Loucy (cell line): Measurements from ENCODE around the gene ZNF407.

Source experiments
- H2AFZ ChIP-seq: fragments of 200-600 bp; sonication (generic); 2 replicates; pipeline ENCODE4 v1.6.0; 2016; ENCODE audit warnings: antibody characterized with exemption, mild to moderate bottlenecking, low read length, moderate library complexity
- H3F3A ChIP-seq: fragments of 200-600 bp; 2 replicates; pipeline ENCODE4 v1.6.0; 2016; ENCODE audit warnings: antibody characterized with exemption, low read depth, mild to moderate bottlenecking
- H3K27me3 ChIP-seq: fragments of 200-600 bp; sonication (generic); 2 replicates; pipeline ENCODE4 v1.6.1; 2014; ENCODE audit warnings: low read length, mild to moderate bottlenecking; ENCODE audit not compliant: insufficient read depth, poor library complexity, severe bottlenecking
- H3K36me3 ChIP-seq: fragments of 200-600 bp; sonication (generic); 2 replicates; pipeline ENCODE4 v1.6.1; 2016; ENCODE audit warnings: low read length; ENCODE audit not compliant: insufficient read depth
- H3K4me1 ChIP-seq: fragments of 200-600 bp; sonication (generic); 2 replicates; pipeline ENCODE4 v1.5.1; 2014; ENCODE audit warnings: low read length, mild to moderate bottlenecking; ENCODE audit not compliant: insufficient read depth, poor library complexity, severe bottlenecking
- H3K4me2 ChIP-seq: fragments of 200-600 bp; sonication (generic); 2 replicates; pipeline ENCODE4 v1.6.0; 2014; ENCODE audit warnings: antibody characterized with exemption, low read length, low read depth, mild to moderate bottlenecking; ENCODE audit not compliant: poor library complexity, severe bottlenecking
- H3K4me3 ChIP-seq: fragments of 200-600 bp; sonication (generic); 2 replicates; pipeline ENCODE4 v1.5.1; 2014; ENCODE audit warnings: low read length, mild to moderate bottlenecking, mixed read lengths; ENCODE audit not compliant: poor library complexity, severe bottlenecking
- H3K79me2 ChIP-seq: fragments of 200-600 bp; sonication (generic); 2 replicates; pipeline ENCODE4 v1.6.1; 2014; ENCODE audit warnings: low read length; ENCODE audit not compliant: insufficient read depth
- H3K9ac ChIP-seq: fragments of 200-600 bp; sonication (generic); 2 replicates; pipeline ENCODE4 v1.6.0; 2014; ENCODE audit warnings: mild to moderate bottlenecking, low read depth, low read length, moderate library complexity; ENCODE audit not compliant: poor library complexity, severe bottlenecking
- H3K9me2 ChIP-seq: fragments of 200-600 bp; sonication (generic); replicated peaks from 2 replicates; pipeline ENCODE4 v1.6.1; 2016; ENCODE audit warnings: low read depth, low read length, mixed read lengths
- H3K9me3 ChIP-seq: fragments of 200-600 bp; sonication (generic); 2 replicates; pipeline ENCODE4 v1.6.1; 2014; ENCODE audit warnings: mild to moderate bottlenecking, antibody characterized with exemption, low read length, low read depth; ENCODE audit not compliant: insufficient read depth
- H4K20me1 ChIP-seq: fragments of 200-600 bp; sonication (generic); 2 replicates; pipeline ENCODE4 v1.6.0; 2014; ENCODE audit warnings: antibody characterized with exemption, low read length, mild to moderate bottlenecking; ENCODE audit not compliant: insufficient read depth, poor library complexity, severe bottlenecking
- EZH2phosphoT487 ChIP-seq: fragments of 200-600 bp; IDR thresholded peaks from 2 replicates; pipeline ENCODE4 v1.6.1; 2018; ENCODE audit warnings: antibody characterized with exemption, mild to moderate bottlenecking, moderate library complexity, borderline replicate concordance
- TF ChIP-seq, protein P1 (sequence below): fragments of 200-600 bp; sonication (generic); conservative IDR thresholded peaks from 2 replicates; pipeline ENCODE4 v1.5.1; 2014; ENCODE audit warnings: mild to moderate bottlenecking, antibody characterized with exemption, low read length

Gene ZNF407

DNA sequence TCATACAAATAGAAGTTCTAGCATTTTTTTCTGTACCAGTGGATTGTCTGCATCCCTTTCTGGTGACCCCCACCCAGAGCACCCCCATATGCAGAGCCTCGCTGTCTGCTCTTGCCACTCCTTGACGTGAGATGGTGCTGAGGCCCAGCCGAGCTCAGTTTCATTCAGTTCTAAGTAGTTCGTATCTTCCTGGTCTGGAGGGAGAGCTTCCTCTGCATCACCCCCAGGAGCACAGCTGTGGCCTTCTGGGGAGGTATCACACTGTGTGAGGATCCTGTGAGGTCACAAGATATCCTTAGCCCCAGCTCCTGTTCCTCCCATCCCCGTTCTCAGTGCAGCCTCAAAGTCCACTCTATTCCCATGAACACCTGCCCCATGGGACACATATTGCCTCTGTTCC lies 478.6 kb downstream of the ZNF407 start:
- no peaks in the 10 kb centered on the region for H3K9me3 ChIP-seq
- no peak overlapping the region for H3K9ac ChIP-seq
- peaks cover 8% of the 10 kb centered on the region for H3K4me1 ChIP-seq
- no peaks in the 10 kb centered on the region for H3F3A ChIP-seq
- TF ChIP-seq, protein P1, sequence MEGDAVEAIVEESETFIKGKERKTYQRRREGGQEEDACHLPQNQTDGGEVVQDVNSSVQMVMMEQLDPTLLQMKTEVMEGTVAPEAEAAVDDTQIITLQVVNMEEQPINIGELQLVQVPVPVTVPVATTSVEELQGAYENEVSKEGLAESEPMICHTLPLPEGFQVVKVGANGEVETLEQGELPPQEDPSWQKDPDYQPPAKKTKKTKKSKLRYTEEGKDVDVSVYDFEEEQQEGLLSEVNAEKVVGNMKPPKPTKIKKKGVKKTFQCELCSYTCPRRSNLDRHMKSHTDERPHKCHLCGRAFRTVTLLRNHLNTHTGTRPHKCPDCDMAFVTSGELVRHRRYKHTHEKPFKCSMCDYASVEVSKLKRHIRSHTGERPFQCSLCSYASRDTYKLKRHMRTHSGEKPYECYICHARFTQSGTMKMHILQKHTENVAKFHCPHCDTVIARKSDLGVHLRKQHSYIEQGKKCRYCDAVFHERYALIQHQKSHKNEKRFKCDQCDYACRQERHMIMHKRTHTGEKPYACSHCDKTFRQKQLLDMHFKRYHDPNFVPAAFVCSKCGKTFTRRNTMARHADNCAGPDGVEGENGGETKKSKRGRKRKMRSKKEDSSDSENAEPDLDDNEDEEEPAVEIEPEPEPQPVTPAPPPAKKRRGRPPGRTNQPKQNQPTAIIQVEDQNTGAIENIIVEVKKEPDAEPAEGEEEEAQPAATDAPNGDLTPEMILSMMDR, result no peak
- TF ChIP-seq EZH2phosphoT487, result no peak
- H3K79me2 ChIP-seq, result no peaks in the 10 kb centered on the region
- no peak overlapping the region for H3K4me2 ChIP-seq
- no peaks in the 10 kb centered on the region for H3K36me3 ChIP-seq
- H3K9me2 ChIP-seq, result no peaks in the 10 kb centered on the region
- H2AFZ ChIP-seq, result no peak overlapping the region
- no peaks in the 10 kb centered on the region for H4K20me1 ChIP-seq
- no peak overlapping the region for H3K4me3 ChIP-seq
- no peaks in the 10 kb centered on the region for H3K27me3 ChIP-seq

DNA sequence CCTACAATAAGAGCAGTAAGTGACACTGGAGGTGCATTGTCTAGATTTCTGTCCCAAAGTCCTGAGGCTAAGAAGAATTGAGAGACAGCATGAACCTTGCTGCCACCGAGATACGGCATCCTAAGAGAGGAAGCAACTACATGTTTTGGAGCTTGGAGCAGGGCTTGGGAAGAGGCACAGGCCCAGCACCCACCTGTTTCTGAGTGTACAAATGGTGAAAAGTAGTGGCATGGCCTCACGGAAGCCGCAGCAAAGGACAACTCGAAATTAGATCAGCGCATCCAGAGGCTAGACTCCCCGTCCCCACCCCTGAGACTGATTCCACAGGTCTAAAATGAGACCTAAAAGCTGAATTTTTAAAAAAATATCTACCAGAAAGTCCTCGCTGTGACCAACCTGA lies 483.8 kb downstream of the ZNF407 start:
- Histone ChIP-seq H2AFZ (no peak overlapping the region), H3K9ac (no peak overlapping the region), H4K20me1 (no peaks in the 10 kb centered on the region), H3K4me3 (no peak overlapping the region), H3K79me2 (no peaks in the 10 kb centered on the region), H3F3A (no peaks in the 10 kb centered on the region), H3K9me2 (no peaks in the 10 kb centered on the region), H3K27me3 (no peaks in the 10 kb centered on the region), H3K36me3 (no peaks in the 10 kb centered on the region), H3K4me1 (no peaks in the 10 kb centered on the region), H3K9me3 (no peaks in the 10 kb centered on the region; the same call in 1 of the 2 replicates), H3K4me2 (no peak overlapping the region)
- TF ChIP-seq, protein P1, result no peak
- TF ChIP-seq EZH2phosphoT487, result no peak

DNA sequence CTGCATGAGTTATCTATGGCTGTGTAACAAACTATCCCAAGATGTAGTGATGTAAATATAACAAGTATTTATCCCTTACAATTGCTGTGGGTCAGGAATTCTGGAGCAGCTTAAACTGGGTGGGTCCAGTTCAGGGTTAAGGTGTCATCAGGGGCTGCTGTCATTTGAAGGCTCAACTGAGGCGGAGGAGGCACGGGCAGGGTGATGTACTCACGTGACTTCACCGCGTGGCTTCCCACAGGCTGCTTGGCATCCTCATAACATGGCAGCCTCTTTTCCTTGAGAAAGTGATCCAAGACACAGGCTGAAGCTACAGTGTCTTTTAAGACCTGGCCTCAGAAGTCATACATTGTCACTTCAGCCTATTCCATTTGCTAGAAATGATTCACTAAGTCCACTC lies 485.5 kb downstream of the ZNF407 start:
- H3F3A ChIP-seq, result no peaks in the 10 kb centered on the region
- no peaks in the 10 kb centered on the region for H4K20me1 ChIP-seq
- no peak overlapping the region for H3K9ac ChIP-seq
- H3K79me2 ChIP-seq, result no peaks in the 10 kb centered on the region
- H2AFZ ChIP-seq, result no peak overlapping the region
- H3K27me3 ChIP-seq, result no peaks in the 10 kb centered on the region
- H3K4me1 ChIP-seq, result no peaks in the 10 kb centered on the region
- no peaks in the 10 kb centered on the region; the same call in 1 of the 2 replicates for H3K9me3 ChIP-seq
- no peak overlapping the region for H3K4me2 ChIP-seq
- no peaks in the 10 kb centered on the region for H3K36me3 ChIP-seq
- H3K9me2 ChIP-seq, result no peaks in the 10 kb centered on the region
- no peak overlapping the region for H3K4me3 ChIP-seq
- TF ChIP-seq EZH2phosphoT487, result no peak
- TF ChIP-seq, protein P1, result no peak
